ENCODE results near the gene FOXN1. TPM values are rescaled to one million over a fixed set of nuclear protein-coding genes. Genes with fewer than 3 reads are reported as not detected.

FOXN1 gene
- total and polyA plus RNA-seq, 12 donors, result not detected

GRCh38 chr17:28513476-28513875 lies 7.3 kb downstream of the FOXN1 start:
- no peaks in the 10 kb centered on the region for H3K36me3 ChIP-seq
- no peak for DNase-seq
- no peak overlapping the region for H3K27ac ChIP-seq
- ATAC-seq, result no peak
- no peak overlapping the region for H3K4me3 ChIP-seq
- intact Hi-C loops (cut with DNase I), result no loop called here
- H3K4me1 ChIP-seq, result no peaks in the 10 kb centered on the region
- WGBS, 2 donors, result 65 to 72% methylated on average over 7 of the region's 7 CpGs
- no peak for TF ChIP-seq CTCF (IDR thresholded peaks at IDR 0.05)
- no peaks in the 10 kb centered on the region for H3K9me3 ChIP-seq
- H3K27me3 ChIP-seq, result peaks cover 0 to 63% (median 39%) of the 10 kb centered on the region in 7 donors

- TF ChIP-seq CTCF (IDR thresholded peaks at IDR 0.05), result no peak
- Histone ChIP-seq H3K4me3 (no peak overlapping the region), H3K27ac (no peak overlapping the region), H3K36me3 (no peaks in the 10 kb centered on the region), H3K4me1 (no peaks in the 10 kb centered on the region), H3K9me3 (no peaks in the 10 kb centered on the region), H3K27me3 (peaks cover 0 to 54% (median 28%) of the 10 kb centered on the region in 7 donors)
- WGBS, 2 donors, result 61 to 65% methylated on average over 16 of the region's 16 CpGs
- no peak for ATAC-seq
- intact Hi-C loops (cut with DNase I), result no loop called here
- DNase-seq, result no peak
Observed at GRCh38 chr17:28514561-28515002, 8.4 kb downstream of the FOXN1 start.

GRCh38 chr17:28515518-28515917 lies 9.4 kb downstream of the FOXN1 start:
- 96% methylated on average over 1 of the region's 1 CpG for WGBS, 2 donors
- ATAC-seq, result no peak
- intact Hi-C loops (cut with DNase I), result no loop called here

GRCh38 chr17:28518132-28518531 lies 12.0 kb downstream of the FOXN1 start:
- no peak for TF ChIP-seq CTCF (IDR thresholded peaks at IDR 0.05)
- Histone ChIP-seq H3K4me3 (no peak overlapping the region), H3K4me1 (no peaks in the 10 kb centered on the region), H3K36me3 (no peaks in the 10 kb centered on the region), H3K27me3 (peaks cover 0 to 27% (median 6%) of the 10 kb centered on the region in 7 donors), H3K27ac (no peak overlapping the region), H3K9me3 (no peaks in the 10 kb centered on the region)
- WGBS, 2 donors, result 63 to 64% methylated on average over 6 of the region's 6 CpGs
- DNase-seq (no peak), ATAC-seq (no peak)
- intact Hi-C loops (cut with DNase I), result no loop called here

More at GRCh38 chr17:28515518-28515917, 9.4 kb downstream of the FOXN1 start:
- no peak for DNase-seq
- Histone ChIP-seq H3K36me3 (no peaks in the 10 kb centered on the region), H3K4me3 (no peak overlapping the region), H3K4me1 (no peaks in the 10 kb centered on the region), H3K9me3 (no peaks in the 10 kb centered on the region), H3K27me3 (peaks cover 0 to 49% (median 23%) of the 10 kb centered on the region in 7 donors), H3K27ac (no peak overlapping the region)
- no peak for TF ChIP-seq CTCF (IDR thresholded peaks at IDR 0.05)
